GM18858 (cell line): ENCODE results near the gene CUX1.
"Not testable (repeated sequence)": the region's sequence is repeated elsewhere in the genome, so short reads cannot be mapped to it uniquely, and the experiment has no call there.

ENCODE experiments used
- ATAC-seq: cut with Tn5 transposase; IDR thresholded peaks from one replicate; pipeline ENCODE4 v1.9.1; 2021; ENCODE audit not compliant: unreplicated experiment

CUX1 gene

DNA sequence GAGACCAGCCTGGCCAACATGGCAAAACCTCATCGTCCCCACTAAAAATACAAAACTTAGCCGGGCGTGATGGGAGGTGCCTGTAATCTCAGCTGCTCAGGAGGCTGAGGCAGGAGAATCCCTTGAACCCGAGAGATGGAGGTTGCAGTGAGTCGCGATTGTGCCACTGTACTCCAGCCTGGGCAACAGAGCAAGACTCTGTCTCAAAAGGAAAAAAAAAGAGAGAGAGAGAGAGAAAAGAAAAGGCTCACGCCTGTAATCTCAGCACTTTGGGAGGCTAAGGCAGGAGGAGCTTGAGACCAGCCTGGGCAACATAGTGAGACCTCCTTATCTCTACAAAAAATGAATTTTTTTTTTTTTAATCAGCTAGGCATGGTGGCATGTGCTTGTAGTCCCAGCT lies 157.6 kb downstream of the CUX1 start:
- ATAC-seq: no peak

DNA sequence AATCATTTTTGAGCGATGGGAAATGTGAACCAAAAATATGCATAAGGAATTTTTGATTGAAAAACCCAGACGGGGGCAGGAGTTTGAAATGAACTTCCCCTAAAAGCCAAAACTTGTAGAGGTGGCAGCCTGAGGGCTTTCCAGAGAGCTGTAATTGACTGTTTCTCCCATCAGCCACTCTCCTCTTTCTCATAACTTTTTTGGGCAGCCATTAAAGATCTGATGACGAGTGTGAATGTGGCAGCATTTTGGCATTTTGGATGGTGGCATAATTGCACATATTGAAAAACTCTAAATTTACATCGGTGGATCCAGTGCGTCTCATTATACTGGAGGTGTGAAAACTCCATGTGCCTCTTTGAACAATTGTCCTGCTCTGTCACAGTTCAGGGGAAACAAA lies 159.0 kb downstream of the CUX1 start:
- ATAC-seq: no peak

DNA sequence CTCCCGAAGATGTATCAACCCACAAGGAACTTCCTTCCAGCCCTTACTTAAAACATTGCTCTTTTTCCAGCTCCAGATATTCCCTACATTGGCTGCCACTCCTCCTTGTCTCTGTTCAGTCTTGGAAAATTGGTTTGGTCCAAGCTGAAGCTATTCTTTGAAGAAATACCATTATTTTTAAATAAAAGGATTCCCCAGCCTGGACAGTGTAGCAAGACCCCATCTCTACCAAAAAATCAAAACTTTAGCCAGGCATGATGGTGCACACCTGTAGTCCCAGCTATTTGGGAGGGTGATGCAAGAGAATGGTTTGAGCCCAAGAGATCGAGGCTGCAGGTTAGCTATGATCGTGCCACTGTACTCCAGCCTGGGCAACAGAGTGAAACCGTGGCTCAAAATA lies 159.8 kb downstream of the CUX1 start:
- no peak for ATAC-seq

- no peak for ATAC-seq
Observed at GRCh38 chr7:101978683-101979082, 161.3 kb downstream of the CUX1 start.

DNA sequence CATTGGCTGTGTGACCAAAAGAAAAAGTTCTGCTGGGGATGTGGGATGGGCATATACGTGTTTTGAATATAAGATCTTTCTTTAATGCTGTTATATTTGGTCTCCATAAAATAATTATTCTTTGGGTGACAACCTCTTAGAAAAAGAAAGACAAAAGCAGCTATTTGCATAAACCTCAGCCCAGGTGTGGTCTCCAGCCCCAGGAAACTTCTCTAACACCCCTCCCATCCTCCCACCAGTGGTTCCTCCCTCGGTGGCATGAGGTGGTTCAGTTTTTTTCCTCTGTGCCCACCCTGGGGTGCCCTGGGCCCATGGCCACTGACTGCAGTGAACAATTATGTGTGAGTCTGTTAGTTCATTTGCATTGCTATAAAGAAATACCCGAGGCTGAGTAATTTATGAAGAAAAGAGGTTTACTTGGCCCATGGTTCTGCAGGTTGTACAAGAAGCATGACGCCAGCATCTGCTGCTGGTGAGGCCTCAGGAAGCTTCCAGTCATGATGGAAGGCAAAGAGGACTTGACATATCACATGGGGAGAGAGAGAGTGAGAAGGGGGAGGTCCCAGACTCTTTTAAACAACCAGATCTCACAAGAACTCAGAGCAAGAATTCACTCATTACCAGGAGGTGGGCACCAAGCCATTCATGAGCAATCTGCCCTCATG lies 165.9 kb downstream of the CUX1 start:
- ATAC-seq: no peak

- ATAC-seq: no peak
Observed at GRCh38 chr7:101984133-101984879, 166.9 kb downstream of the CUX1 start.

GRCh38 chr7:101985057-101985902 lies 167.9 kb downstream of the CUX1 start:
- ATAC-seq: no peak

DNA sequence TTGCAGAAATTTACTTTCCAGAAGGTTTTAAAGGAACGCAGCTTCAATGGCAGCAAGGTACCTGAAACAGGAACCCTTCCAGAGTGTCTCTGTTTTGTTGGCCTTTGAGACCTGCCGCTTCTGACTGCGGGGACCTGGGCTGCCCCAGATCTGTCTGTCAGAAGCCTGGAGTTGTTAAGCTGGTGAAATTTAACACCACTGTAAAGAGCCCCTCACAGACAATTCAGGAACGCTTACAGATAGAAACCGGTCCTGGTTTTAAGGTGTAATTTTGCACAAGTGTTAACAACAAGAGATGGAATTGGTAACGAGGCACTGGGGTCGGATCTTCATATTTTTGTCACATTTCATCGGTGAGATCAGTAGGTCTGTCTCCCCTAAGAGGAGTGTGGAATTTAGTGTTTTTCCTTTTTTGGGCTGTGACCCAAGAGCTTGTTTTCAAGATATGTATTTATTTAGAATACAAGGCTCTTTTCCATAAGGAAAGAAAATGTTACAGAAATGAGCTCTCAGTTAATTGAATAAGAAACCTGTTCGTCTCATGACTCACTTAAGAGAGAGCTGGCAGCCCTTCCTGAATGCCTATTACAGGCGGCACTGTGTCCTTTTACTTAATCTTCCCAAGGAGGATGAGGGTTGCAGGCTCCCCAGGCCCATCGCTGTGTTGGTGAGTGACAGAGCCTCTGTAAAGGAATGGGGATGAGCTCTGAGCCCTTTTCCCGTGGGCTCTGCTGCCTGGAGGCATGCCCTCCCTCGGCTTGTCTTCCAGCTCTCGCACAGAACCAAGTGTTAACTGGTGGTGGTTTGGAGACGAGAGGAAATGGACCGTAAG lies 168.7 kb downstream of the CUX1 start:
- no peak for ATAC-seq

GRCh38 chr7:101987494-101987893 lies 170.1 kb downstream of the CUX1 start:
- ATAC-seq: no peak

- not testable (repeated sequence) for ATAC-seq
Observed at GRCh38 chr7:101988060-101988459, 170.6 kb downstream of the CUX1 start.

- no peak for ATAC-seq
Observed at GRCh38 chr7:101988513-101988912, 171.1 kb downstream of the CUX1 start.

- no peak for ATAC-seq
Observed at GRCh38 chr7:101989101-101989500, 171.7 kb downstream of the CUX1 start.

GRCh38 chr7:101990811-101991418 lies 173.5 kb downstream of the CUX1 start:
- peak; percentile 70 for ATAC-seq

DNA sequence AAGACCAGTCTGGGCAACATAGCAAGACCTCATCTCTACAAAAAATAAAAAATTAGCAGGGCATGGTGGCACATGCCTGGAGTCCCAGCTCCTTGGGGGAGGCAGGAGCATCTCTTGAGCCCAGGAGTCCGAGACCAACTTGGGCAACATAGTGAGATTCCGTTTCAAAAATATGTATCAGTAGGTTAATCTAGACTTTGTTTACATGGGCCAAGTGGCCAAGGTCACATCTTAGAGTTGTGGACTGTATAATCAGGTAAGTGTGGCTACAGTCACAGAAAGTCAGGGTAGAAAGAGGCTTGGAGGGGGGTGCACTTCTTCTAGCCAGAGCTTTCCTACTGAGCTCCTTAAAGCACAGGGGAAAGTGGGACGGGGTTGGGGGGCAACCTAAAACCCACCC lies 174.4 kb downstream of the CUX1 start:
- ATAC-seq: no peak

- ATAC-seq: no peak
Observed at GRCh38 chr7:101993311-101993710, 175.9 kb downstream of the CUX1 start.

DNA sequence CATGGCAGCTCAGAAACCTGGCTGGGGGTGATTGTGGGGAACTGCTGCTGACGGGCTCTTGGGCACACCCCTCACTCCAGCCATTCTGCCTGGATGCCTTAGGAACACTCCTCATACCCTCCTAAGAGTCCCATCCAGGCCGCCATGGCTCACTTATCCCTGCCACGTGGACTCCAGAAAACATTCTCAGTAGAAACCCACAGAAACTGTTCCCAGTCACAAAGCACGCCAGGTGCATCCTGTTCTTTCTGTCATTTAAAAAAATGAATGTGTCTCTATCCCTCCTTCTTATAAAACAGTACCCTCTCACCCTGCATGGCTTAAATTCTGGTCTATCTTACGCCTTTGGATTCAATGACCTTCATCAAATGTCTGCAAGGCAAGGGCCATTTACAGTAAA lies 177.7 kb downstream of the CUX1 start:
- no peak for ATAC-seq

GRCh38 chr7:101996131-101996691 lies 178.8 kb downstream of the CUX1 start:
- ATAC-seq: no peak

DNA sequence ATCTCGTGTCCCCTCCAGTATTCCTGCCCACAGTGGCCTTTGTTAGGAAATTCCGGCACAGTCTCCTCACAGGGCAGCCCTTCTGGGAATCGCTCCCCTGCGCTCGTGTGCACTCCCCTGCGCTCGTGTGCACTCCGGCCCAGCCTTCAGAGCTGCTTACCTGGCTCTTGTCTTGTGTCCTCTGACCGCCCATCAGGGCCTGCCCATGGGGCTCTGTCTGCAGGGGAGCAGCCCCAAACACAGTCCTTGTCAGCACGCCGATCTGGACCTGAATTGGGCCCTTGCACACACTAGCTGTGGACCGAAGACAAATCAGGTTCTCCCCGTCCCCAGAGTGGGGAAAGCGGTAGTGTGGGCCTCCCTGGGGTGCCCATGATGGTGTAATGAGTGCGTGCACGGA lies 179.4 kb downstream of the CUX1 start:
- no peak for ATAC-seq

DNA sequence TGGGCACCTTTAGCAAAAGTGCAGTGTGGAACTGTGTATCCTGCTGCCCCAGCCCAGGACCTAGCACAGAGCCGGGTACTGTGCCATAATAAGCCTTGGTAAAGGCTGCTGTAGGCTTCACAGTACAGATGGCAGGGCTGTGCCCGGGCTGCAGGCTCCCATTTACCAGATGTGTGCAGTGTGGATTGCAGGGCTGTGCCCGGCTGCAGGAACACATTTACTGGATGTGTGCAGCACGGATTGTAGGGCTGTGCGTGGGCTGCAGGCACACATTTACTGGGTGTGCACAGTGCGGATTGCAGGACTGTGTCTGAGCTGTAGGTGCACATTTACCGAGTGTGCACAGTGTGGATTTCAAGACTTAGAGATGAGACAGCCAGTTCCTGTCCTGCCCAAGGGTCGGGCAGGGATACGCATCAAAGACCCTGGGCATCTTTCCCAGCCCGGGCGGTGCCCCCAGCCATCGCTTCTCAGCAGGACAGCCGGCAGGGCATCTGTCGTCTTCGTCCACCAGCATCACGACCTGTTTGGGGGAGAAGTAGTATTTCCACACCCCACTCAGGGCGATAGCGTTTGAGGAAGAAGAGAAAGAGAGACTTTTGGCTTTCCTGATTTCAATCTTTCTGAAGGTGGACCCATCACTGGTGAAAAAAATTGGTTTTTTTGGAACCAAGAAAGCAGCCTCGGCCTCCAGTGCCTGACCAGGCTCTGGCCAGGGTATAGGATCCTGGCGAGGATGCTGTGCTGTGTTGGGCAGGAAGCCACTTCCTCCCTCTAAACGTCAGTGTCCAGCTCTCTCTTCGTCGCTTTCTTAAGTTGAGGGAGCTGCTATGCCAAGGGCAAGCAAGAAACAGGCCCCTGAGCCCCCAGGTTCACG lies 180.8 kb downstream of the CUX1 start:
- no peak for ATAC-seq
